Frontal cortex (tissue), 4 donors: Measurements from ENCODE around the gene ZNF827. TPM values are rescaled to one million over a fixed set of nuclear protein-coding genes. Genes with fewer than 3 reads are reported as not detected.

ENCODE experiments used
- DNase-seq, 2 donors: peaks; one replicate each; pipeline ENCODE4 v3.0.0; 2012; ENCODE audit warnings: low spot score in 2 of 2
- FAIRE-seq: peaks from 2 replicates; lab custom pipeline; 2012; peaks lifted over from hg19 to GRCh38; lab: Jason Lieb, UNC
- total RNA-seq: library from RNA; depleted of rRNA; stranded (reverse); fragments of >200 nt; gene quantifications from one replicate; pipeline ENCODE4 v1.2.3, GENCODE V29; 2014
- donor health status: control.
- donor health status: control.
- donor health status: control.

ZNF827 gene
- total RNA-seq, 1 donor from 2014 or later, result 21.2 TPM

DNA sequence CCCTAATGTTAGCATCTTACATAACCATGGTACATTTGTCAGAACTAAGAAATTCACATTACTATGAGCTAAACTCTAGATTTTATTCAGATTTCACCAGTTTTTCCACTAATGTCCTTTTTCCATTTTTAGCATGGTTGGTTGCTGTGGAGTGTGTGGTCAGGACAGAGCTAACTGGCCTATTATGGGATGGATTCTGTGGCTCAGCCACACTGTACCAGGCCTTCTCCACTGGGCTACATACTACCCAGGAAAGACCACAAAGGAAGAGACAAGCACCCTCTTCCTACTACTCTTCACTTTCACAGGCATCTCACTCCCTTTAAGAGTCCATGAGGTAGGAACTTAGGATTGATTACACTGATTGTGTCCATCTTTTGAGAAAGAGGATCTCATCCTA, 67.4 kb downstream of the ZNF827 start:
- no peak for DNase-seq
- no peak for FAIRE-seq

DNA sequence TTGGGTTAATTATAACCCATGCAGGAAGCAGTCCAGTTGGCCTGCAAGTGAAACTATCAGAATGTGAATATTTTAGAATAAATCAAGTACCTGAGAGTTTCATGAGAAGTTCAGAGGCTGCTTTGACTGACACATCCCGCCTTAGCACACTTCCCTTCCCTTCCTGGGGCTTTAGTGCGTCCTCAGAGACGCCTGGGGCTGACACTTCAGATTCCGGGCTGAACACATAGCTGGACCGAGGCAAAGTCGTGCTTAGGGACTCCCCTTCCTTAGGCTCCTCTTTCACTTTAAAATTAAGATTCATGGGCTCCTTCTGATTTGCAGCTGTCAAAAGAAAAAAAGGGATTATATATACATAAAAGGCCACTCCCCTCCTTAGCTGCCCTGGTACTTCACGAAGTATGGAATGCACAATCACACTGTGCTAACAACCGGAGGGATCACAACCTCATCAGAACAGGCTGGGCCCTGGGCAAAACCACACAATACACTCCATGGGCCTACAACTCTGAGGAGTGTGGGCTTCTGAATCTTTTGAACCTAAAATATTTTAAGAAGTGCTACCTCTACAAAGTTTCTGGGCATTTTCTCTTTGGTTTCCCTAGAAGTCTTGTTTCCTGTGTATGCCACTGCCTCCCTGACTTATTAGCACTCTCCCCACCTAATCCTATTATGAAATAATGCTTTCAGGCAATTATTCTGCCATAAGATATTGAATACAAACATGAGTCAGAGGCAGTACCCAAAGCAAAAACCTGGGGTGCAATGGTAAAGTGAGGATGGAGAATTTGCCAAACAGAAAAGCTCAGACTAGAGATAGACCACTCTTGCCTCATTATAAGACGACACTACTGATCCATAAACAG, 68.2 kb downstream of the ZNF827 start:
- DNase-seq (no peak), FAIRE-seq (no peak)

DNA sequence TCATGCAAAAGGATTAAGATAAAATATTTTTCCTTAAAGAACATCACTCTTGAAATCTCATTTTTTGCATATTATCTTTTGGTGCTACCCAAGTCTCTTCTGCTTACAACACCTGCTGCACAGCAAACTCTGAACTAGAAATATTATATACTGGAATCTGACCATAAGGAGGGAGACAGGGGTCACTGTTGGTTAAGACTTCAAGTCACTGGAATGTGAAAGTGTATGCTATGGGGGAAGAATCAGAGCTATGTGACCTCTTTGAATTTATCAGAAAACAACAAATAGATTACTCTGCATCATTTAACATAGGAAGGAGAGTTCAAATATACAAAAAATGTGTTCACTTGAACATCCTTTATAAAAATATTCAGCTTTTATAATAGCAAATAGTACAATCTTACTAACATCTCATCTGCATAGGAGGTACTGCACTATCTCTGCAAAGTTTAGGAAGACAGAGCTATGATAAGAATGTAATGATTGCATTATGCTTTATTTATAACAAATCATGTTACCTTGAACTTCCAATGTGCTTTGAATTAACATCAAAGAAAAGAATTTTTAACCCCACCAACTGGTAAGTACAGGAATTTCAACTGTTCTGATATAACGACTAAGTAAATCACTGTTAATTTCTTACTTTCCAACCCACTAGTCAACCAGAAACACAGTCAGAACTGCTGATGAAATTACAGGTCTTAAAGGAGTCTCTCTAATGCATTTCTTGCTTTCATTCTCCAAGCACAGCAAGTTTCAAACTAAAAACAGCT, 69.8 kb downstream of the ZNF827 start:
- FAIRE-seq, result peak; percentile 6
- no peak for DNase-seq

DNA sequence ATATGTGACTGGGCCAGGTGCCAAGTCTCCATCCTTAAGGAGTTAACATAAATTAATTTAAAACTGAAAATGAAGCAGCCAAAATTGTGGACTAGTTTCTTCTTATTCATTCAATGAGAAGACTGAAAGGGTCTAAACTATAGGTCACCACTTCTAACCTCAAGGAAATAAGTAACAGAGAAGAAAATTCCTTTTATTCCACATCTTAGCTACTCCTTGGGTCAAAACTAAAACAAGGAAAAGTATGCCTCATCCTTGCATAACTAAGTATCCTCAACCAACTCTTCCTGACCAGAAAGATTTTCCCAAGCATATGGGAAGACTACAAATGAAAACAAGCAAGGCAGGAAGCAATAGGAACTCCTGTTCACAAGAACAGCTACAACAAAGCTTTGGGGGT, 71.2 kb downstream of the ZNF827 start:
- DNase-seq (no peak), FAIRE-seq (no peak)

DNA sequence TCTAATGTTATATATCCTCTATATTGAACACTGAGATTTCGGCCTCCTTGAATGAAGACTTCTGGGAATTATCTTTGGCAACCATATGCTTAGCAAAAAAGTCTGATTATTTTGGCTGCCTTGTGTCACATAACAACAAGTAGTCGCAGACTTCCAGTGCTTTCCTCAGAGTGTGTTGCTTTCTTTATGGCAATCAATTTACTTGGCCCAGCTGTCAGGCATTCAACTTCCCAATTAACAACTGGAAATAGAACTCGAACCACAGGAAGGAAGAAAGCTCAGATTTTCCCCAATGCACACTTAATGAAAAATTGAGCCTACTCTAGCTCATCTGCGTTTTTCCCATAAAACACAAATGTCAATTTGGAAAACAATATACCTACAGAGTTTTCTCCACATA, 71.6 kb downstream of the ZNF827 start:
- DNase-seq, result no peak
- no peak for FAIRE-seq

DNA sequence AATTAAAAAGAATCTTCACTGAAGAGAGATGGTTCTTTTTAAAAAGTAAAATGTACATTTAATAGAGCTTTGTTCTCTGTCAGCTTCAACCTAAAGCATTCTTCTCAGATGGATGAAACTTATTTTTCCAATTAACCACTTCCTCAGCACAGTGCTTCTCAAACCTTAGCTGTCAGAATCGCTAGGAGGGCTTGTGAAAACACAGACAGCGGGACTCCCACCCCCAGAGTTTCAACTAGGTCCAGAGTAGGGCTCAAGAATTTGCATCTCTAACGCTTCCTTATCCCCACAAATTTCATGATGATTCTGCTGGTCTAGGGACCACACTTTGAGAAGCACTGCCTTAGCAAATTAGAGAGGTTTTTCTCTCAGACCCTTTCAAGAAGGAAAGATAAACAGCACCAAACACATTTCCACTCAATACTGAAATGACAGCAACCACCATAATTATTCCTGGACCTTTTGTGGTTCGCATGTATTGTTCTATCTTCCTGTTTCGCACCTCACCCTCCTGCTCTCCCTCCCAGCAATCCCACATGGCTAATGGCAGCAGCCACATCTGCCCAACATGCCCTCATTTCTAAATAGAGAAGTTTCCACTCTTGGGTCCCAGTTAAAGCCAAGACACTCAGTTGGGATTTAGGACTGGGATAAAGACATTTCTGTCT, 73.2 kb downstream of the ZNF827 start:
- no peak for FAIRE-seq

DNA sequence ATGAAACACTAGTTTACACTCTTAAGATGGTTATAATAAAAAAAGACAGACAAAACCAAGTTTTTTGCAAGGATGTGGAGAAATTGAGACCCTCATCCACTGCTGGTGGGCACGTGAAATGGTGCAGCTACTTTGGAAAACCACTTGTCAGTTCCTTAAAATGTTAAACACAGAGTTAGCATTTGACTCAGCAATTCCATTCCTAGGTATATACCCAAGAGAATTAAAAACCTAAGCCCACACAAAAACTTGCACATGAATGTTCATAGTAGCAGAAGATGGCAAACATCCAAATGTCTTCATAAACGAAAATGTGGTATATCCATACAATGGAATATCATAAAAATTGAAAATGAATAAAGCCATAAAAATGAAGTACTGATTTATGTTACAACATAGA, 75.4 kb downstream of the ZNF827 start:
- FAIRE-seq (no peak), DNase-seq (no peak)

More for the DNA sequence above, 73.2 kb downstream of the ZNF827 start:
- DNase-seq, result no peak

DNA sequence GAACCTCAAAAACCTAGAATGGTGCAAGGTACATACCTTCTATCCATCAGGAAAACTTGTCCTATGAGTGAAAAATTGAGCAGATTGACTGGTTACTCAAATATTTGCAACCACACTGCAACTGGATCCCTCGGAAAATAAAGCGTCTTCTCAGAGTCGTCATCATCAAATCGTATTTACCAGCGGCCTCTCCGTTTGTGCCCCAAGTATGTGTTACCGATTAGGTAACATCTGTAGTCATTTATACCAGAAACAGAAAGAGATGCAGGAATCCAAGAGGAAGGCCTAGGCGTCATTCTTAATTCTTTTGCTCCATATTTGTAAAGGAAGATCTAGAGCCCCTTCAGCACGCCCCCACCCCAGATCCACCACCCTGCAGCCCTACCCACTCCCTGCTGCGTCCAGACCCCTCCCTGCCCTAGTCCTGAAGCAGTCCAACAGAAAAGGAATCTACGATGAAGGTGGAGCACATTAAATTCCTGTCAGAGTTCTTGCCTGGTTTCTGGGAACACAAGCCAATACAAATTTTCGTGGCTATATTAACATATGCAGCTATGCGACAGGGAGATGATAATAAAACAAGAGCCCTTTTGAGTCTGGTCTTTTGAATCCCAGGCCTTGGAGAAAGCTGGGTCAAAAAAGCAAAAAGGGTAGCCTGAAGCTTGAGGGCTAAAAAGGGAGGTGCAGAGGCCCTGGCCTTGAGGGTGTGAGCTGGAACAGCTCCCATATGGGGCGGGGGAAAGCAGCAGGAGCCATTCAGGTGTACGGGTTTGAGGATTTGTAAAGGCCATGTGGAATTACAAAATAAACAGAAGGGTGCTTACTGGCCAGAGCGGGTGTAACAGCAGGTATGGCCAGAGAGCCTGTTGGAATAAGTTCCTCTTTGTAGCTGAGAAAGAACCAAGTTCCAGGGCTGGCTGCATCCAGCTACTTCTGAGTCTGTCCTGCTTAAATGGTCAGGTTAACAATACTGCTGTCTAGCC, 77.0 kb downstream of the ZNF827 start:
- FAIRE-seq (no peak), DNase-seq (no peak)

DNA sequence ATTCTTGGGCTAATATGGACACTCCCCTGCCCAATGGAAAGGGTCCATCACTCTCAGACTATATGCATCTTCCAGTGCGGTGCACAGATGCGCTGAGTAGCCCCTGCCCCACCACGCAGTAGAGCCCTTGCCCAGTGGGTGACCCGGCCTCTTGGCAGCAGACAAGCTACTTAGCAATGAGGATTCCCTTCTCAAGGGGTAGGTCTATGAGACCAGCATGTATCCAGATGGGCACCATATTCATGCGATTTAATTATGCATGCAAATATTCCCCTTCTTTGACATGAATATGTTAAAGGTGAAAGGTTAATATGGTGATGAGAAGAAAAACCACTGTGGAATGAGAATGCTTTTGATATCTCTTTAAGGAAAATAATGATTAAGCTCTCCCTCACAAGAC, 77.7 kb downstream of the ZNF827 start:
- FAIRE-seq (no peak), DNase-seq (no peak)

DNA sequence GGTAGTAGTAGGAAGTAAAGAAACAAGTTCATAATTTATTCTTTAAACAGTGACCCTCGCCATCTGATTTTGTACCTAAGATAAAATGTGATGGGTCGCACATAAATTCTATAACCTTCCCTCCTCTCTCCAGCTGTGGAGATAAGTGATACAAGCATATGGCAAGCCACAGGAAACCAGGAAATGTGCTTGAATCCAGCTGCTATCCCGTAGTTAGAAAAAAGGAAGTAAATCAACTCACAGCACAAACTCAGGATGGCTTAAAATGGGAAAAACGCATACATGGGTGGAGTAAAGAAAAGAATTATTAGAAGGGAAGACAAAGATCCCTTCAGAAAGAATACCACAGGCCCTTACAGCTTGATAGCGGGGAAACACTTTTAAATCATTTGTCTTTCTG, 78.2 kb downstream of the ZNF827 start:
- DNase-seq, result no peak
- FAIRE-seq, result no peak

DNA sequence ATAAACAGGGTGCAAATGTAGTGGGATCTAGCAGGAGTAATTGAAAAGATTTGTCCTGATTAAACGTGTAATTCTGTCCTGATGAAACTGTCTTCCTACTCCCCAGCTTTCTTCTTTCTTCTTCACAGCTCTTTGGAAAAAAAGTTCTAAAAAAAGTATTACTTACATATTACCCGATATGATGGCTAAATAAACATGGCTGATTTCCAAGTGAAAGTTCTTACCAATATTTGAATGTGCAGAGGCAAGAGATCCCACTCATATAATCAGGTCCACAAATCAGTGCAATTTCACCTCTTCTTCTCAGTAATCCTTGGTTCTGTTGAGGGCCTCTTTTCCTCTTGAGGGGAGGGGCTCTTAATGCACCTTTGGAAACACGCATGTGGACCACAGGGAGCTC, 78.7 kb downstream of the ZNF827 start:
- DNase-seq (no peak), FAIRE-seq (no peak)

DNA sequence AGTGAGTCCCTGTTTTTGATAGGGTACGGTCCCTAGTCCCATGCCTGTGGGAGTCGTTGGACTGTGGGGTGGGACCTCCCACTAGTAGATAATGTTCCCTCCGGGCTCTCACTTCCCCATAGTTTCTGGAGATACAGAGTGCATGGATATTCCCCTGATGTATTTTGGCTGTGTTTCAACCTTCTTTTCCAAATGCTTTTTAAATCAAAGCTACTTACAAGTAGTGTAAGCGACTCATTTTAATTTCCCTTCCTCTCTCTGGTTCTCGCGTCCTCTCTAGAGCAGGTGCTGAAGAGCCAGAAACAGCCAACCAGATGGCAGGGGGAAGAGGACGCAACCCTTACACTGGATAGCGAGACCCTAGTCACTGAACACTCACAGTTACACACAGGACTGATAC, 79.2 kb downstream of the ZNF827 start:
- no peak for FAIRE-seq
- no peak for DNase-seq

DNA sequence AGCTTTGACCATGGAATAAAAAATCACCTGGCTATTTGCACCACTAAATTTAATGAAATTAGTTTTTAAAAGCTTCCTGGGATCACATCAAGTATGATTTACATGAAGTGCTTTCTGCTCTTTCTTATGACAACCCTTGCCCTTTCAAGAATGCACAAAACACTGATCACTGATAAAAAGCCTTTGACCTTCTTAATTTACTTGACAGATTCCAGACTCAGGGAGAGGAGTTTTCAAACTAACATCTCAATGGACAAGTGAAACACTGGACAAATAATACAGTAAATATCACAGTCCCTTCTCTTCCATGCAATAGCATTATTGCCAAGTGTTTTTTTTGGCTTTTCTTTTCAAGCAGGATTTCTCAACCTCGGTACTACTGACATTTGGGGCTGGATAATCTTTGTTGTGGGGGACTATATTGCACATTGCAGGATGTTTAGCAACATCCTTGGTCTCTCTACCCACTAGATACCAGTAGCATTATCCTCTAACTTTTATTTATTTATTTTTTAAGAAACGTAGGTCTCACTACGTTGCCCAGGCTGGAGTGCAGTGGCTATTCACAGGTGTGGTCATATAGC, 86.3 kb downstream of the ZNF827 start:
- FAIRE-seq, result no peak
- DNase-seq, result no peak

DNA sequence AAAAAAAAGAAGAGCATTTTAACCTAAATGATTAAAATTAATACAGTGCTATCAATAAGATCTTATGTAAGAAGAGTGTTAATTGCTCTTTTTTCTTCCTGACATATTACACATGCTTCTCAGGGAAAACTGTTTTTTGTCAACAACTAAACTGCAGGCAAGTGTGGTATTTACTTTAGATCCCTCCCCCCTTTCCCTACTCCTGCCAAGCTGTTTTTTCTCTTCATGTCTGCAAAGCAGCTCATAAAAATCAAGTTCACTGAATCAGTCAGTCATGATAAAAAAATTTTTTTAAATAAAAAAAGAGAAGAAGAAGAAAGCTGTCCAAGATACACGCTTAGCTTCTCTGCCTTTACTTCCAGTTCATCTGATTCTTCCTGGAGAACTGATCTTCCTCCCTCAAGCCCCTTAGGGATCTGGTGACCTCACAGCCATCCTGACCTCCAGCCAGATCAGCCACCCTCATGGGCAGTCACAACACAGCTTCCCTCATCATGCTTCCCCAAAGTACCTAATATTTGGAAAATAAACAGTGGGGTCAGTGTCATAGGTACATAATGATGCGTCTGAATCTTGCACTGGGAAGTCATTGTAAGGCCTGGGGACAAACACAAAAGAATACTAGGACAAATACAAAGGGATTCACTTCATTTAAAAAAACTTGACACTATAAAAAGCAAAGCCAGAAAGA, 87.0 kb downstream of the ZNF827 start:
- FAIRE-seq (no peak), DNase-seq (no peak)

DNA sequence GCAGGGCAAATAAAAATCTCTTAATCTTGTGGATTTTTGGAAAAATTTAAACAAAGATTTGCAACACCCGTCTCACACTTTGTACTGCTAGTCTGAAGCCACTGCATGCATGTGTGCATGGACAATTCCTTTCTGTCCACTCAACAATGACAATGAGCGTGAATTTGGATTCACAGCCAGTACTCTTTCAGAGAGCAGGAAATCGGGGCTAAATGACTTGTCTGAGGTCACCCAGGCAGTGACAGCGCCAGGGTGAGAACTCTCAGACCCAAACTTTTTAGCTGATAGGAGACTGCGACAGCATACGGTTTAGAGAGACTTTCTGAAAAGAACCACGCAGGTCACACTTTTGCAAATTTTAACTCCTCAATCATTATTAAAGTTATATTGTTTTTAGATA, 90.9 kb downstream of the ZNF827 start:
- no peak for FAIRE-seq
- DNase-seq, result no peak

DNA sequence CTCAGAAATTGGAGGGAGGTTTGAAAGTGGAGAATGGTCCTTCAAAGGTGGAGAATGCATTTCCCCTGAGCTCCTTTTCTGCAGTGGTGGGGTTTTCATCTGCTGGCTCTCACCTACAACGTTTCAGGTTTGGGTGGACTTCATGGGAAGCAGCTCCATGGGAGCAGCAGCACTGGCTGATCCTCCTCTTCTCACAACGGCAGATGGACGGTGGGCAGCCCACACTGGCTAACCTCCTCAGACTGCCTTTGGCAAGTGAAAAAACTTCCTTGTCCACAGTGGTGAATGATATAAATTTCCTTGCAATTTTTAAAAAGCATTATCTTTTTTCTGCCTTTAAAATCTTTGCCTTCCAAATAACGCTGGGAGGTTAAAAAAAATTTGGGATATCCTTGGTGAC, 93.5 kb downstream of the ZNF827 start:
- FAIRE-seq (no peak), DNase-seq (no peak)

DNA sequence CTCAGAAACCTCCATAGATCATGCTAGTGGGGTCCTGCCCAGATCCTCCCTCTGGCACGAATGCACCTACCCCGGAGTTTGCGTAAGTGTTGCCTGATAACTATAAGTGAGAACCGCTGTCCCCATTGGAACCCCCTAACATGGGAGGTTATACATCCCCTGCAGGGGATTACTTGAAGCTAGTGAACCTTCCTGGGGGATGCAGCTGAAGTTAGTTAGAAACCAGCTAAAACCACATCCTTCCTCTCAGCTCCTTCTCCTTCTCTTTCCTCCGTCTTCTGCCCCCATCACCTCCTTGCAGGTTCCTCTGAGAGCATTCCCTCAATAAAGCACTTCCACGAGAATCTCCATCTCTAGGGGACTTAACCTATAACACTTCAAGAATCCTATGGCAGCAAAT, 95.0 kb downstream of the ZNF827 start:
- FAIRE-seq (no peak), DNase-seq (no peak)

DNA sequence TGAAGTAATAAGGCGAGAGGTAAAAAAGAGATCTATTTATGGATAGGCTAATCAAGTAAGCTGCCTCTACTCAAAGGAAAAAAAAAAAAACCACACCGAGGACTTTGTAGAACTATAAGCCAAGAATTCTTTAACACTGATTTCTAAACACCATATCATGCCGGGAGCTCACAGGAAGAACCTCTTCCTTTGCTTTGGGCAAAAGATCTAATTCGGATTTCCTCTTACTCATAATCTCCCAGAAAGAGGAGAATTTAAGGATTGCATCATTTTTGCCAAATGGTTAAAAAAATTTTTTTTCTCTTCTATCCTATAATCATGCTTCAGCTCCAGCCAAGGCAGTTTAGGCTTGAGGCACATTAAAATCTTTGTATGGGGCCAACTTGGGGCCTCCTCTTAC, 95.5 kb downstream of the ZNF827 start:
- FAIRE-seq (no peak), DNase-seq (no peak)
